ENCODE results near the gene PCDHGA6. TPM values are rescaled to one million over a fixed set of nuclear protein-coding genes. Genes with fewer than 3 reads are reported as not detected.
"Not testable (repeated sequence)": the region's sequence is repeated elsewhere in the genome, so short reads cannot be mapped to it uniquely, and the experiment has no call there.

PCDHGA6 gene
- total RNA-seq, 2 donors from 2014 or later = 0.55 to 3.8 TPM

DNA sequence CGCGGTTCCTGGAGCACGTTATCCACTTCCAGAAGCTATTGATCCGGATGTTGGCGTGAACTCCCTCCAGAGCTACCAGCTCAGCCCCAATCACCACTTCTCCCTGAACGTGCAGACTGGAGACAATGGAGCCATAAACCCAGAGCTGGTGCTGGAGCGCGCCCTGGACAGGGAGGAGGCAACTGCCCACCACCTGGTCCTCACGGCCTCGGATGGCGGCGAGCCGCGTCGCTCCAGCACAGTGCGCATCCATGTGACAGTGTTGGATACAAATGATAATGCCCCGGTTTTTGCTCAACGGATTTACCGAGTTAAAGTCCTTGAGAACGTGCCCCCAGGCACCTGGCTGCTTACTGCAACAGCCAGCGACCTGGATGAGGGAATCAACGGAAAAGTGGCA, 29.7 kb downstream of the PCDHGA6 start:
- Mint-ChIP-seq H3K4me3 (no peak overlapping the region), H3K9me3 (peaks cover 63% of the 10 kb centered on the region), H3K27ac (no peak overlapping the region), H3K36me3 (ENCODE audit: low read depth) (peaks cover 48% of the 10 kb centered on the region), H3K4me1 (no peaks in the 10 kb centered on the region), H3K27me3 (ENCODE audit: insufficient read depth) (peaks cover 7% of the 10 kb centered on the region)
- TF ChIP-seq, protein P1, sequence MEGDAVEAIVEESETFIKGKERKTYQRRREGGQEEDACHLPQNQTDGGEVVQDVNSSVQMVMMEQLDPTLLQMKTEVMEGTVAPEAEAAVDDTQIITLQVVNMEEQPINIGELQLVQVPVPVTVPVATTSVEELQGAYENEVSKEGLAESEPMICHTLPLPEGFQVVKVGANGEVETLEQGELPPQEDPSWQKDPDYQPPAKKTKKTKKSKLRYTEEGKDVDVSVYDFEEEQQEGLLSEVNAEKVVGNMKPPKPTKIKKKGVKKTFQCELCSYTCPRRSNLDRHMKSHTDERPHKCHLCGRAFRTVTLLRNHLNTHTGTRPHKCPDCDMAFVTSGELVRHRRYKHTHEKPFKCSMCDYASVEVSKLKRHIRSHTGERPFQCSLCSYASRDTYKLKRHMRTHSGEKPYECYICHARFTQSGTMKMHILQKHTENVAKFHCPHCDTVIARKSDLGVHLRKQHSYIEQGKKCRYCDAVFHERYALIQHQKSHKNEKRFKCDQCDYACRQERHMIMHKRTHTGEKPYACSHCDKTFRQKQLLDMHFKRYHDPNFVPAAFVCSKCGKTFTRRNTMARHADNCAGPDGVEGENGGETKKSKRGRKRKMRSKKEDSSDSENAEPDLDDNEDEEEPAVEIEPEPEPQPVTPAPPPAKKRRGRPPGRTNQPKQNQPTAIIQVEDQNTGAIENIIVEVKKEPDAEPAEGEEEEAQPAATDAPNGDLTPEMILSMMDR (conservative IDR thresholded peaks at IDR 0.05) = no peak
- Histone ChIP-seq H3K4me3 (ENCODE audit: low read length) (no peak overlapping the region), H3K27ac (ENCODE audit: low read depth, low read length) (no peak overlapping the region), H3K9ac (ENCODE audit: extremely low read depth, low read length, poor library complexity, severe bottlenecking) (no peak overlapping the region), H3K36me3 (ENCODE audit: control insufficient read depth, insufficient read depth, low read length) (no peaks in the 10 kb centered on the region), H3K27me3 (ENCODE audit: control insufficient read depth, insufficient read depth, low read length, poor library complexity, severe bottlenecking) (no peaks in the 10 kb centered on the region), H3K4me1 (ENCODE audit: control insufficient read depth, insufficient read depth, low read length) (no peaks in the 10 kb centered on the region), H3K9me3 (ENCODE audit: control insufficient read depth, low read length) (peaks cover 49% of the 10 kb centered on the region)
- DNase-seq = peak; percentile 22
- 95 to 98% methylated on average over 15 to 22 of the region's 22 CpGs for WGBS, 2 experiments (ENCODE audit: insufficient coverage in 1 of 2, insufficient read length in 1 of 2)

DNA sequence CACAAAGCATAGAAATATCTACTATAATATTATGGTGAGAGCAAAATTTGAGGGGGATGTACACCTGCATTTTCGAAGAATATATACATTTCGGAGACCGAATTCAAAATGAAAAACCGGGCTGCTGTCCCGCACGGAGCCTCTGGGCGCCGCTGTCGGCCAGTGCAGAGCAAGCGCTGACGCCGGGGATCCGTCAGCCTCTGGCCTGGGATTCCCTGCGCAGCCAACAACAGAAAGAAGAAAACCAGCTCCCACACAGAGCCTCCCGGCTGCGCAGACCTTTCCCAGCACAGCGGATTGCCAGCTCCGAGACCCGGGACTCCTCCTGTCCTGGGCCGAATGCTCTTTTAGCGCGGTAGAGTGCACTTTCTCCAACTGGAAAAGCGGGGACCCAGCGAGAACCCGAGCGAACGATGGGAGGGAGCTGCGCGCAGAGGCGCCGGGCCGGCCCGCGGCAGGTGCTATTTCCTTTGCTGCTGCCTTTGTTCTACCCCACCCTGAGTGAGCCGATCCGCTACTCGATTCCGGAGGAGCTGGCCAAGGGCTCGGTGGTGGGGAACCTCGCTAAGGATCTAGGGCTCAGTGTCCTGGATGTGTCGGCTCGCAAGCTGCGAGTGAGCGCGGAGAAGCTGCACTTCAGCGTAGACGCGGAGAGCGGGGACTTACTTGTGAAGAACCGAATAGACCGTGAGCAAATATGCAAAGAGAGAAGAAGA, 34.3 kb downstream of the PCDHGA6 start, which contains the start of gene PCDHGB6:
Gene PCDHGB6 (plus strand): TSS at position 232 of the 716 bp plus-strand sequence. CDS start 182 bp downstream, at position 414.
- Histone ChIP-seq H3K4me3 (ENCODE audit: low read length) (peak within 1 kb of the TSS; percentile 76), H3K9me3 (ENCODE audit: control insufficient read depth, low read length) (peaks cover 35% of the 10 kb centered on the region), H3K27ac (ENCODE audit: low read depth, low read length) (peak within 1 kb of the TSS; percentile 86)
- Mint-ChIP-seq H3K9me3 (peaks cover 35% of the 10 kb centered on the region), H3K27me3 (ENCODE audit: insufficient read depth) (peaks cover 16% of the 10 kb centered on the region), H3K36me3 (ENCODE audit: low read depth) (peaks cover 34% of the 10 kb centered on the region), H3K27ac (peak within 1 kb of the TSS; percentile 82), H3K4me3 (peak within 1 kb of the TSS; percentile 71)
- H3K27me3 ChIP-seq (ENCODE audit: control insufficient read depth, insufficient read depth, low read length, poor library complexity, severe bottlenecking); H3K9ac ChIP-seq (ENCODE audit: extremely low read depth, low read length, poor library complexity, severe bottlenecking); H3K4me1 ChIP-seq (ENCODE audit: control insufficient read depth, insufficient read depth, low read length); H3K4me1 Mint-ChIP-seq; H3K36me3 ChIP-seq (ENCODE audit: control insufficient read depth, insufficient read depth, low read length): not testable (repeated sequence)
- TF ChIP-seq, protein P1 (conservative IDR thresholded peaks at IDR 0.05) = peak; percentile 90
- DNase-seq = peak; percentile 91
- WGBS, 2 experiments (ENCODE audit: insufficient coverage in 1 of 2, insufficient read length in 1 of 2) = 38 to 51% methylated on average over 15 to 49 of the region's 51 CpGs

DNA sequence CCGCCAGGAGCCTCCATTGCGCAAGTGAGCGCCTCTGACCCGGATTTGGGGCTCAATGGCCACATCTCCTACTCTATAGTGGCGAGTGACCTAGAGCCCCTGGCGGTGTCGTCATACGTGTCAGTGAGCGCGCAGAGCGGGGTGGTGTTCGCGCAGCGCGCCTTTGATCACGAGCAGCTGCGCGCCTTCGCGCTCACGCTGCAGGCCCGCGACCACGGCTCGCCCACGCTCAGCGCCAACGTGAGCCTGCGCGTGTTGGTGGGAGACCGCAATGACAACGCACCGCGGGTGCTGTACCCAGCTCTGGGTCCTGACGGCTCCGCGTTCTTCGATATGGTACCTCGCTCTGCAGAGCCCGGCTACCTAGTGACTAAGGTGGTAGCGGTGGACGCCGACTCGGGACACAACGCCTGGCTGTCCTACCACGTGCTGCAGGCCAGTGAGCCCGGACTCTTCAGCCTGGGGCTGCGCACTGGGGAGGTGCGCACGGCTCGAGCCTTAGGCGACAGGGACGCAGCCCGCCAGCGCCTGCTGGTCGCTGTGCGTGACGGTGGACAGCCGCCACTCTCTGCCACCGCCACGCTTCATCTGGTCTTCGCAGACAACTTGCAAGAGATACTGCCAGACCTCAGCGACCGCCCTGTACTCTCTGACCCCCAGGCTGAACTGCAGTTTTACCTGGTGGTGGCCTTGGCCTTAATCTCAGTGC, 36.1 kb downstream of the PCDHGA6 start:
- Histone ChIP-seq H3K36me3 (ENCODE audit: control insufficient read depth, insufficient read depth, low read length) (no peaks in the 10 kb centered on the region), H3K4me3 (ENCODE audit: low read length) (no peak overlapping the region), H3K4me1 (ENCODE audit: control insufficient read depth, insufficient read depth, low read length) (no peaks in the 10 kb centered on the region), H3K27me3 (ENCODE audit: control insufficient read depth, insufficient read depth, low read length, poor library complexity, severe bottlenecking) (no peaks in the 10 kb centered on the region), H3K9ac (ENCODE audit: extremely low read depth, low read length, poor library complexity, severe bottlenecking) (no peak overlapping the region), H3K9me3 (ENCODE audit: control insufficient read depth, low read length) (peaks cover 36% of the 10 kb centered on the region), H3K27ac (ENCODE audit: low read depth, low read length) (no peak overlapping the region)
- Mint-ChIP-seq H3K4me3 (no peak overlapping the region), H3K27ac (no peak overlapping the region), H3K4me1 (peaks cover 3% of the 10 kb centered on the region), H3K9me3 (peaks cover 31% of the 10 kb centered on the region), H3K36me3 (ENCODE audit: low read depth) (peaks cover 27% of the 10 kb centered on the region), H3K27me3 (ENCODE audit: insufficient read depth) (peaks cover 23% of the 10 kb centered on the region)
- TF ChIP-seq, protein P1 (conservative IDR thresholded peaks at IDR 0.05) = no peak
- 94 to 96% methylated on average over 64 of the region's 64 CpGs for WGBS, 2 experiments (ENCODE audit: insufficient coverage in 1 of 2, insufficient read length in 1 of 2)
- no peak for DNase-seq
